Measurements from ENCODE around the gene CSGALNACT2. TPM values are rescaled to one million over a fixed set of nuclear protein-coding genes. Genes with fewer than 3 reads are reported as not detected.

CSGALNACT2 gene
- total and polyA plus RNA-seq, 9 of the 15 experiments (the other 6 are each of a cell fraction or from before 2014, with no cell fraction given), result 1.4 to 7.3 (median 3.5) TPM

GRCh38 chr10:43119416-43120115, 18.7 kb upstream of the CSGALNACT2 start:
- no peak overlapping the region for H2AFZ ChIP-seq (ENCODE audit: low read depth, low read length)
- 19% methylated on average over 25 of the region's 31 CpGs for WGBS (ENCODE audit: insufficient coverage, low coverage, missing lambda C conversion rate)
- no peak for ATAC-seq
- H3K4me1 ChIP-seq (replicated peaks in 1 of 2; ENCODE audit: control insufficient read depth in 2 of 2, insufficient read depth in 2 of 2, low read length in 2 of 2), result peaks cover 0 to 14% of the 10 kb centered on the region in 2 experiments; a peak in 1 of 5 replicates
- no peak for FAIRE-seq
- H3K4me3 ChIP-seq, result no peak overlapping the region
- no peaks in the 10 kb centered on the region for H3K79me2 ChIP-seq (ENCODE audit: control insufficient read depth, insufficient read depth, low read length)
- H3K27ac ChIP-seq (ENCODE audit: extremely low read depth, low read depth, low read length), result no peak overlapping the region
- no peaks in the 10 kb centered on the region for H3K36me3 ChIP-seq (ENCODE audit: control insufficient read depth, insufficient read depth, low read length)
- peaks cover 8 to 83% of the 10 kb centered on the region in 2 experiments; a peak in 4 of 5 replicates for H3K27me3 ChIP-seq (ENCODE audit: control insufficient read depth in 2 of 2, insufficient read depth in 2 of 2, low read length in 2 of 2)
- no peak overlapping the region for H3K4me2 ChIP-seq (ENCODE audit: insufficient read depth, low read length)
- H3K9ac ChIP-seq (ENCODE audit: insufficient read depth in 1 of 2, low read depth in 2 of 2, low read length in 2 of 2), result no peak overlapping the region
- no TSS peak for BruUV-seq (replicated peaks)
- POLR2A ChIA-PET, result interaction anchor here (0.6 to 0.7 kb wide), 2 partner anchors 14 to 135 kb away, joined by 3 read pairs; no protein-coding TSS in a partner anchor
- CTCF ChIA-PET (ENCODE audit: low intra/inter-chr PET ratio), result no interaction called here
- no peaks in the 10 kb centered on the region for H3K9me3 ChIP-seq (replicated peaks; ENCODE audit: control insufficient read depth, insufficient read depth, low read depth, low read length)
- TF ChIP-seq FOXP1 (CRISPR knock-in tag; IDR thresholded peaks at IDR 0.05) (no peak), POLR2H (tag; IDR thresholded peaks at IDR 0.05; ENCODE audit: low read depth) (no peak), ZNF583 (CRISPR knock-in tag; IDR thresholded peaks at IDR 0.05) (no peak), CBX2 (IDR thresholded peaks at IDR 0.05; ENCODE audit: insufficient read depth, low read length, poor library complexity, severe bottlenecking) (no peak), ESRRA (IDR thresholded peaks at IDR 0.05; ENCODE audit: borderline replicate concordance, low read depth) (no peak), PHF20 (IDR thresholded peaks at IDR 0.05; ENCODE audit: partially characterized antibody) (no peak), MAX (CRISPR knock-in tag; IDR thresholded peaks at IDR 0.05) (no peak), SP1 (CRISPR knock-in tag; IDR thresholded peaks at IDR 0.05) (no peak), MCM7 (IDR thresholded peaks at IDR 0.05) (no peak), ARHGAP35 (IDR thresholded peaks at IDR 0.05; ENCODE audit: partially characterized antibody) (no peak), CREB5 (CRISPR knock-in tag; IDR thresholded peaks at IDR 0.05) (no peak), GTF3C2 (IDR thresholded peaks at IDR 0.05; ENCODE audit: borderline replicate concordance, extremely low read depth, insufficient read length) (no peak), E2F6 (IDR thresholded peaks at IDR 0.05; ENCODE audit: borderline replicate concordance in 1 of 2, extremely low read depth in 1 of 2, insufficient read depth in 1 of 2, insufficient read length in 1 of 2, low read depth in 1 of 2, low read length in 1 of 2, poor library complexity in 1 of 2, severe bottlenecking in 1 of 2) (no peak), YY1 (IDR thresholded peaks at IDR 0.05; ENCODE audit: borderline replicate concordance in 1 of 3, control insufficient read depth in 1 of 3, extremely low read depth in 1 of 3, insufficient read depth in 3 of 3, insufficient read length in 1 of 3, insufficient replicate concordance in 2 of 3, low read depth in 1 of 3, low read length in 2 of 3) (no peak)
- no peaks in the 10 kb centered on the region for H3K9me1 ChIP-seq (ENCODE audit: control insufficient read depth, insufficient read depth, low read length)
- H4K20me1 ChIP-seq (replicated peaks; ENCODE audit: control insufficient read depth, insufficient read depth, low read length), result peaks cover 7% of the 10 kb centered on the region; the same call in 1 of the 2 replicates
- DNase-seq (ENCODE audit: extremely low read depth in 1 of 4, low spot score in 3 of 4), result no peak
- intact Hi-C loops (cut with micrococcal nuclease), result no loop called here
- in situ Hi-C loops (cut with MboI), result no loop called here
